Measurements from ENCODE around the gene MINDY2.
"Not testable (repeated sequence)": the region's sequence is repeated elsewhere in the genome, so short reads cannot be mapped to it uniquely, and the experiment has no call there.

DNA sequence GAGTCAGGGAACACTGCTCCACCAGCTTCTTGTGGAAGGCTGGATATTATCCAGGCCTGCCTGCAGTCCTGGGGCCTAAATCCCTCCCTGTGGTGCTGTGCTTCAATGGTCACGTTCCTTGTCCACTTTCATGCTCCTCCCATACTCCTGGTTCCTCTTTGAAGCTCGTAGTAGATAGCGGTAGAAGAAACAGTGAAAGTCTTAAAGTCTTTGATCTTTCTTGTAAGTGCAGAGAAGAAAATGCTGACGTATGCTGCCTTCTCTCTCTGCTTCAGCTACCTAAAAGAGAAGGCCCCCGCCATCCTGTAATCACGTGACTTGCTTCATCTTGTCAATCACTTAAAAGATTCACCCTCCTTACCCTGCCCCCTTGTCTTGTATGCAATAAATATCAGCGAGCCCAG lies 2.5 kb upstream of the MINDY2 start:
- TF ChIP-seq, protein P1, sequence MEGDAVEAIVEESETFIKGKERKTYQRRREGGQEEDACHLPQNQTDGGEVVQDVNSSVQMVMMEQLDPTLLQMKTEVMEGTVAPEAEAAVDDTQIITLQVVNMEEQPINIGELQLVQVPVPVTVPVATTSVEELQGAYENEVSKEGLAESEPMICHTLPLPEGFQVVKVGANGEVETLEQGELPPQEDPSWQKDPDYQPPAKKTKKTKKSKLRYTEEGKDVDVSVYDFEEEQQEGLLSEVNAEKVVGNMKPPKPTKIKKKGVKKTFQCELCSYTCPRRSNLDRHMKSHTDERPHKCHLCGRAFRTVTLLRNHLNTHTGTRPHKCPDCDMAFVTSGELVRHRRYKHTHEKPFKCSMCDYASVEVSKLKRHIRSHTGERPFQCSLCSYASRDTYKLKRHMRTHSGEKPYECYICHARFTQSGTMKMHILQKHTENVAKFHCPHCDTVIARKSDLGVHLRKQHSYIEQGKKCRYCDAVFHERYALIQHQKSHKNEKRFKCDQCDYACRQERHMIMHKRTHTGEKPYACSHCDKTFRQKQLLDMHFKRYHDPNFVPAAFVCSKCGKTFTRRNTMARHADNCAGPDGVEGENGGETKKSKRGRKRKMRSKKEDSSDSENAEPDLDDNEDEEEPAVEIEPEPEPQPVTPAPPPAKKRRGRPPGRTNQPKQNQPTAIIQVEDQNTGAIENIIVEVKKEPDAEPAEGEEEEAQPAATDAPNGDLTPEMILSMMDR (conservative IDR thresholded peaks at IDR 0.05 in 1 of 2, IDR thresholded peaks at IDR 0.05 in 1 of 2; ENCODE audit: low read depth in 1 of 2, low read length in 2 of 2) = not testable (repeated sequence)
- TF ChIP-seq EZH2 (IDR thresholded peaks at IDR 0.05; ENCODE audit: low read length, missing control alignments) = not testable (repeated sequence)

Measured in fibroblast of lung (primary cell).